Endothelial cell of umbilical vein (primary cell): ENCODE measurements around the gene RRP36. TPM values are rescaled to one million over a fixed set of nuclear protein-coding genes. Genes with fewer than 3 reads are reported as not detected.

Source experiments
- BruUV-seq: library from RNA; stranded (reverse); fragments of 400-500 nt; replicated peaks from 2 replicates; lab custom pipeline; 2021; lab: Mats Ljungman, UMichigan
- CTCF ChIA-PET: fragments of 300-600, 350-600 bp; sonication (Branson Sonifier 250); formaldehyde crosslinking; loops from one replicate; lab custom pipeline; 2021; ENCODE audit warnings: antibody characterized with exemption, inconsistent platforms; lab: Charles Lee
- POLR2A ChIA-PET: fragments of 300-600, 350-600 bp; sonication (Branson Sonifier 250); formaldehyde crosslinking; loops from one replicate; lab custom pipeline; 2021; ENCODE audit warnings: antibody characterized with exemption, inconsistent platforms; lab: Charles Lee
- DNase-seq: peaks from one replicate; pipeline ENCODE4 v3.0.0-alpha.2; 2011; ENCODE audit warnings: low read depth, low spot score
- FAIRE-seq: peaks from 2 replicates; lab custom pipeline; 2011; peaks lifted over from hg19 to GRCh38; lab: Jason Lieb, UNC
- H2AFZ ChIP-seq: 2 replicates; pipeline ENCODE4 v1.6.0; 2012; ENCODE audit warnings: low read depth, low read length, control low read depth, inconsistent platforms
- H3K27ac ChIP-seq: 2 replicates; pipeline ENCODE4 v1.5.1; 2011; ENCODE audit warnings: low read depth, mild to moderate bottlenecking, control low read depth, low read length, moderate library complexity; ENCODE audit not compliant: insufficient read depth
- H3K27me3 ChIP-seq, 2 experiments: 2 replicates each; pipeline versions ENCODE4 v1.6.0 to v1.6.1; 2011; ENCODE audit warnings: low read length in 2 of 2, mixed read lengths in 1 of 2; ENCODE audit not compliant: control insufficient read depth in 2 of 2, insufficient read depth in 2 of 2
- H3K36me3 ChIP-seq, 2 experiments: 2 replicates in 1 of 2; 3 replicates in 1 of 2; pipeline ENCODE4 v1.5.1; 2011; ENCODE audit warnings: low read length in 2 of 2, mild to moderate bottlenecking in 1 of 2, moderate library complexity in 1 of 2; ENCODE audit not compliant: control insufficient read depth in 2 of 2, insufficient read depth in 2 of 2; ENCODE audit errors: extremely low read depth in 1 of 2
- H3K4me1 ChIP-seq: 3 replicates; pipeline ENCODE4 v1.5.1; 2011; ENCODE audit warnings: mild to moderate bottlenecking, low read length; ENCODE audit not compliant: control insufficient read depth, insufficient read depth; ENCODE audit errors: extremely low read depth
- H3K4me2 ChIP-seq: 2 replicates; pipeline ENCODE4 v1.6.1; 2011; ENCODE audit warnings: low read length, control low read depth, mixed read lengths; ENCODE audit not compliant: insufficient read depth
- H3K4me3 ChIP-seq, 3 experiments: fragments of 200-600 bp in 1 of 3; sonication (generic), shearing (Covaris generic) in 1 of 3; replicated peaks in 1 of 3; 2 replicates each; pipeline ENCODE4 v1.5.1; 2011 to 2016; ENCODE audit warnings: control low read depth in 3 of 3, low read length in 3 of 3, mild to moderate bottlenecking in 2 of 3, inconsistent platforms in 1 of 3, low read depth in 1 of 3, moderate library complexity in 1 of 3; ENCODE audit not compliant: insufficient read depth in 1 of 3
- H3K79me2 ChIP-seq: 2 replicates; pipeline ENCODE4 v1.6.0; 2012; ENCODE audit warnings: low read length, inconsistent platforms; ENCODE audit not compliant: control insufficient read depth, insufficient read depth
- H3K9ac ChIP-seq: replicated peaks from 2 replicates; pipeline ENCODE3; 2011; ENCODE audit warnings: low read length, control low read depth; ENCODE audit not compliant: insufficient read depth; ENCODE audit errors: extremely low read depth
- H3K9me1 ChIP-seq: replicated peaks from 3 replicates; pipeline ENCODE4 v1.6.0; 2011; ENCODE audit warnings: mild to moderate bottlenecking, low read length; ENCODE audit not compliant: control insufficient read depth, insufficient read depth; ENCODE audit errors: extremely low read depth
- H3K9me3 ChIP-seq: replicated peaks from 2 replicates; pipeline ENCODE4 v1.5.1; 2012; ENCODE audit warnings: low read length, inconsistent platforms; ENCODE audit not compliant: control insufficient read depth, insufficient read depth
- H4K20me1 ChIP-seq: replicated peaks from 2 replicates; pipeline ENCODE3; 2011; ENCODE audit warnings: mild to moderate bottlenecking, low read length; ENCODE audit not compliant: control insufficient read depth, insufficient read depth; ENCODE audit errors: extremely low read depth
- EZH2 ChIP-seq: IDR thresholded peaks from 2 replicates; pipeline ENCODE4 v1.6.1; 2012; ENCODE audit warnings: borderline replicate concordance, low read depth, mild to moderate bottlenecking, moderate library complexity, low read length, inconsistent platforms; ENCODE audit not compliant: severe bottlenecking
- FOS ChIP-seq: IDR thresholded peaks from 2 replicates; pipeline ENCODE4 v1.6.1; 2011; ENCODE audit warnings: mild to moderate bottlenecking, low read length, moderate library complexity, borderline replicate concordance; ENCODE audit not compliant: insufficient read depth
- GATA2 ChIP-seq: IDR thresholded peaks from 2 replicates; pipeline ENCODE4 v1.7.0; 2011; ENCODE audit warnings: low read depth, mild to moderate bottlenecking, moderate library complexity, mixed read lengths, low read length; ENCODE audit not compliant: insufficient read length, insufficient read depth
- JUN ChIP-seq: IDR thresholded peaks from 2 replicates; pipeline ENCODE4 v1.6.1; 2011; ENCODE audit warnings: borderline replicate concordance, low read depth; ENCODE audit not compliant: insufficient read length, insufficient read depth
- MYC ChIP-seq: IDR thresholded peaks from one replicate; pipeline ENCODE4 v1.6.1; 2011; ENCODE audit warnings: mild to moderate bottlenecking, low read depth, low read length
- POLR2A ChIP-seq: IDR thresholded peaks from 2 replicates; pipeline ENCODE4 v1.6.1; 2012; ENCODE audit warnings: low read depth, mild to moderate bottlenecking, control low read depth, low read length
- POLR2AphosphoS5 ChIP-seq: IDR thresholded peaks from 2 replicates; pipeline ENCODE4 v1.6.1; 2012; ENCODE audit warnings: low read depth, mild to moderate bottlenecking, control low read depth, low read length, moderate library complexity; ENCODE audit not compliant: insufficient read depth
- dilution Hi-C: fragments of 300-500 bp; cut with MboI; formaldehyde crosslinking; loops from one replicate; pipeline ENCODE4 v1.15.0; 2019; ENCODE audit warnings: low sequenced_read_pairs; ENCODE audit not compliant: extremely low pct_ligation_motif_present
- intact Hi-C: fragments of 100-400 bp; cut with micrococcal nuclease; formaldehyde crosslinking; loops from one replicate; pipeline ENCODE4 v1.10.0; 2022
- polyA plus RNA-seq, 4 experiments: library from polyadenylated mRNA; depleted of rRNA in 3 of 4; stranded (reverse) in 3 of 4; unstranded in 1 of 4; fragments of >200 nt; gene quantifications; 2 replicates each; pipeline versions ENCODE4 v1.2.1 to v1.2.3, GENCODE V29; 2011 to 2012; ENCODE audit warnings: missing spikeins in 1 of 4
- total RNA-seq: library from RNA; stranded (reverse); gene quantifications from 2 replicates; pipeline ENCODE4 v1.2.3, GENCODE V29; 2021
- TF ChIP-seq, protein P1 (sequence below): IDR thresholded peaks from 2 replicates; pipeline ENCODE4 v1.6.1; 2011; ENCODE audit not compliant: insufficient read depth, insufficient read length
- TF ChIP-seq, protein P2 (sequence below), 2 donors: IDR thresholded peaks; 1 replicate in 1 of 2; 2 replicates in 1 of 2; pipeline ENCODE4 v1.5.1; 2011; ENCODE audit warnings: low read length in 2 of 2, mild to moderate bottlenecking in 2 of 2, moderate library complexity in 2 of 2, control low read depth in 1 of 2, inconsistent platforms in 1 of 2, low read depth in 1 of 2; ENCODE audit not compliant: insufficient read depth in 1 of 2; ENCODE audit errors: extremely low read depth in 1 of 2

RRP36 gene
- total and polyA plus RNA-seq, 2 donors (not counting 3 experiments of a cell fraction or from before 2014, with no cell fraction given): 40.2 to 103 TPM

DNA sequence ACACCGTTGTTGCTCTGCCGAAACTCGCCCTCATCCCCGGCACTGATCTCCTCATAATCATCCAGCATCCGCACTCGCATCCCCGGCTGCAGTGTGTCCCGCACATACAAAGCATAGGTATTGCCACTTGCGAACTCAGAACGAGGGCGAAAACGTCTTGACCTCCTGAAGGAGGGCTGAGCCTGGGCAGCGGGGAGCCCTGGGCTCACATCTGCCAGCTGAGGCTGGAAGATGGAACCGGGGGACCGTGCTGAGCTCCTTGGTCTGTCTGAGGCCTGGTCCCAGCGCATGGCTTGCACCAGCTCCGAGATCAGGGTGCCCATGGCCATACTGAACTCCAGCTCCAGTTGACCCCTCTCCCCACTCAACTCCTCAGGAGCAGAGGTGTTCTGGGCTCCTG, 29.6 kb downstream of the RRP36 start:
- peaks cover 0 to 24% of the 10 kb centered on the region in 2 experiments for H3K36me3 ChIP-seq
- H2AFZ ChIP-seq: no peak overlapping the region
- peaks cover 8% of the 10 kb centered on the region for H3K4me1 ChIP-seq
- H3K9ac ChIP-seq: no peak overlapping the region
- no TSS peak for BruUV-seq
- FAIRE-seq (no peak), DNase-seq (no peak)
- TF ChIP-seq POLR2AphosphoS5 (no peak), GATA2 (no peak), POLR2A (no peak), JUN (no peak), EZH2 (no peak), MYC (no peak)
- TF ChIP-seq, protein P1, sequence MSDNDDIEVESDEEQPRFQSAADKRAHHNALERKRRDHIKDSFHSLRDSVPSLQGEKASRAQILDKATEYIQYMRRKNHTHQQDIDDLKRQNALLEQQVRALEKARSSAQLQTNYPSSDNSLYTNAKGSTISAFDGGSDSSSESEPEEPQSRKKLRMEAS: no peak
- H3K27ac ChIP-seq: no peak overlapping the region
- no peaks in the 10 kb centered on the region for H3K27me3 ChIP-seq
- H3K79me2 ChIP-seq: peaks cover 2% of the 10 kb centered on the region
- ChIA-PET CTCF (no interaction called here), POLR2A (no interaction called here)
- H3K9me1 ChIP-seq: no peaks in the 10 kb centered on the region
- no peaks in the 10 kb centered on the region for H3K9me3 ChIP-seq
- H3K4me3 ChIP-seq: no peak overlapping the region
- no peaks in the 10 kb centered on the region for H4K20me1 ChIP-seq
- H3K4me2 ChIP-seq: no peak overlapping the region
- intact Hi-C loops: no loop called here
- dilution Hi-C loops: no loop called here

DNA sequence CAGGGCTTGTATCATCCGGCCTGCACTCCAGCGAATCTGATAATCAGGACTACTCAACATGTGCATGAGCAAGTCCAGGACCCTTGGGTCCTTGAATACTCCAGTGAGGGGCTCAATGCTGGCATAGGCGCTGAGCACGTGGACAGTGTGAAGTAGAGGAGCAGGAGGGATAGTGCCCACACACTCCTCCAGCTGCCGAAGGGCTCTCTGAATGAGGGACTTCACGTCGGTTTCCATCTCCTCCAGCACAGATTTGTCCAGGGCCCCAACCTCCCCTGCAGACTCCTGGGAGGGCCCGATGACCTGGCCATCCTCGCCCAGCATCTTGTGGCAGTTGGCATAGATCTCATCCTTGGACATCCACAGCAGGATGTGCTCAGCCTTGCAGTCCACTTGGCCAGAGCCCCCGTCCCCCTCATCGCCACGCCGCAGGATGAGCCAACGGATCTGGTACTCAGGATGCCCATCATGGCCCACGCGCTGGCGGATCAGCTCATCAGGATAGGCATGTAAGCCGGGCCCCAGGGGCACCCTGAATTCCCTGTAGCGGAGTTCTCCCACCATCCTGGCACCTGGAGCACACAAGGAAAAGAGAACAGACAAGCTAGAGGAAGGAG, 30.9 kb downstream of the RRP36 start:
- ChIA-PET CTCF (no interaction called here), POLR2A (interaction anchor here (0.6 kb wide), 1 partner anchor 38 kb away, joined by 6 read pairs; the partner anchor contains the start of genes KLHDC3 and MEA1)
- Histone ChIP-seq H3K27ac (no peak overlapping the region), H3K4me2 (peak overlapping the region; percentile 44), H3K27me3 (no peaks in the 10 kb centered on the region), H2AFZ (no peak overlapping the region), H3K9me3 (no peaks in the 10 kb centered on the region), H3K4me3 (peak overlapping the region in 1 of 3 experiments; percentile 64), H3K4me1 (peaks cover 8% of the 10 kb centered on the region), H3K79me2 (peaks cover 2% of the 10 kb centered on the region), H3K36me3 (peaks cover 0 to 13% of the 10 kb centered on the region in 2 experiments), H3K9me1 (no peaks in the 10 kb centered on the region), H4K20me1 (no peaks in the 10 kb centered on the region), H3K9ac (no peak overlapping the region)
- BruUV-seq: no TSS peak
- DNase-seq (no peak), FAIRE-seq (peak; percentile 33)
- dilution Hi-C loops (no loop called here), intact Hi-C loops (loop anchor here (2.0 kb wide), 2 partner anchors 32 to 68 kb away; partner anchors contain the start of genes PPP2R5D and RRP36)
- no peak for TF ChIP-seq POLR2AphosphoS5
- TF ChIP-seq, protein P2, sequence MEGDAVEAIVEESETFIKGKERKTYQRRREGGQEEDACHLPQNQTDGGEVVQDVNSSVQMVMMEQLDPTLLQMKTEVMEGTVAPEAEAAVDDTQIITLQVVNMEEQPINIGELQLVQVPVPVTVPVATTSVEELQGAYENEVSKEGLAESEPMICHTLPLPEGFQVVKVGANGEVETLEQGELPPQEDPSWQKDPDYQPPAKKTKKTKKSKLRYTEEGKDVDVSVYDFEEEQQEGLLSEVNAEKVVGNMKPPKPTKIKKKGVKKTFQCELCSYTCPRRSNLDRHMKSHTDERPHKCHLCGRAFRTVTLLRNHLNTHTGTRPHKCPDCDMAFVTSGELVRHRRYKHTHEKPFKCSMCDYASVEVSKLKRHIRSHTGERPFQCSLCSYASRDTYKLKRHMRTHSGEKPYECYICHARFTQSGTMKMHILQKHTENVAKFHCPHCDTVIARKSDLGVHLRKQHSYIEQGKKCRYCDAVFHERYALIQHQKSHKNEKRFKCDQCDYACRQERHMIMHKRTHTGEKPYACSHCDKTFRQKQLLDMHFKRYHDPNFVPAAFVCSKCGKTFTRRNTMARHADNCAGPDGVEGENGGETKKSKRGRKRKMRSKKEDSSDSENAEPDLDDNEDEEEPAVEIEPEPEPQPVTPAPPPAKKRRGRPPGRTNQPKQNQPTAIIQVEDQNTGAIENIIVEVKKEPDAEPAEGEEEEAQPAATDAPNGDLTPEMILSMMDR (IDR thresholded peaks at IDR 0.05; ENCODE audit: extremely low read depth in 1 of 2, insufficient read depth in 1 of 2, low read depth in 1 of 2, low read length in 2 of 2): no peak
- TF ChIP-seq FOS: no peak
- no peak for TF ChIP-seq GATA2
- TF ChIP-seq MYC: no peak
